ENCODE data around the gene EDAR. TPM values are rescaled to one million over a fixed set of nuclear protein-coding genes. Genes with fewer than 3 reads are reported as not detected.

The EDAR gene
- total RNA-seq, 2 donors from 2014 or later: not detected

DNA sequence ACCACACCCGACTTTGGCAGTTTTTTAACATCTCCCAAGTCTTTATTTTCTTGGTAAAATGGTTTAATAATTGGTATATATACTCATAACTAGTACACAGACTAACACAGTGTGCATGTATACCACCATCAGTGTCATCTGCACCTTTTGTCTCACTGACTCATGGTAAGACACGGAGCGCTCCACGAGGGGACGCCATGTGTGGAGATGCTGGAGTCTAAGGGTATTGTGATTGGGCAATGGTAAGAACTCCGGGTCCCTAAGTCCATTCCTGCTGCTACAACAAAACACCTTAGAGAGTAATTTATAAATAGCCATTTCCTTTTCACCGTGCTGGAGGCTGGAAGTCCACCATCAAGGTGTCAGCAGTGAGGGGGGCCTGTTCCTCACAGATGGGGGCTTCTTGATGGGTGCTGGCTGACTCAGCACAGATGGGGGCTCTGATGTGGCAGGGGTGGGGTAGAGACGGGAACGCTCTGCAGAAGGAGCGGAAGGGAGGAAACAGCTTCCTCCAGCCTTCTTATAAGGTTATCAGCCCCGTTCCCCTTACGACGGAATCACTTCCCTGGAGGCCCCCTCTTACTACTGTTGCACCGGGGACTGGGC lies 42.0 kb upstream of the EDAR start:
- H3K4me3 ChIP-seq: peak overlapping the region; percentile 61
- TF ChIP-seq, protein P1, sequence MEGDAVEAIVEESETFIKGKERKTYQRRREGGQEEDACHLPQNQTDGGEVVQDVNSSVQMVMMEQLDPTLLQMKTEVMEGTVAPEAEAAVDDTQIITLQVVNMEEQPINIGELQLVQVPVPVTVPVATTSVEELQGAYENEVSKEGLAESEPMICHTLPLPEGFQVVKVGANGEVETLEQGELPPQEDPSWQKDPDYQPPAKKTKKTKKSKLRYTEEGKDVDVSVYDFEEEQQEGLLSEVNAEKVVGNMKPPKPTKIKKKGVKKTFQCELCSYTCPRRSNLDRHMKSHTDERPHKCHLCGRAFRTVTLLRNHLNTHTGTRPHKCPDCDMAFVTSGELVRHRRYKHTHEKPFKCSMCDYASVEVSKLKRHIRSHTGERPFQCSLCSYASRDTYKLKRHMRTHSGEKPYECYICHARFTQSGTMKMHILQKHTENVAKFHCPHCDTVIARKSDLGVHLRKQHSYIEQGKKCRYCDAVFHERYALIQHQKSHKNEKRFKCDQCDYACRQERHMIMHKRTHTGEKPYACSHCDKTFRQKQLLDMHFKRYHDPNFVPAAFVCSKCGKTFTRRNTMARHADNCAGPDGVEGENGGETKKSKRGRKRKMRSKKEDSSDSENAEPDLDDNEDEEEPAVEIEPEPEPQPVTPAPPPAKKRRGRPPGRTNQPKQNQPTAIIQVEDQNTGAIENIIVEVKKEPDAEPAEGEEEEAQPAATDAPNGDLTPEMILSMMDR (IDR thresholded peaks at IDR 0.05): no peak
- no peaks in the 10 kb centered on the region for H3K27me3 ChIP-seq (replicated peaks; ENCODE audit: insufficient read depth)
- DNase-seq (ENCODE audit: low spot score) (no peak), ATAC-seq (ENCODE audit: insufficient number of reproducible peaks, low FRiP score, low read depth) (no peak)
- H3K4me1 ChIP-seq (ENCODE audit: control insufficient read depth in 1 of 2, low read depth in 2 of 2): peaks cover 5 to 11% of the 10 kb centered on the region in 2 donors
- H3K9me3 ChIP-seq: no peaks in the 10 kb centered on the region
- no peaks in the 10 kb centered on the region for H3K36me3 ChIP-seq
- H3K27ac ChIP-seq: no peak overlapping the region

GRCh38 chr2:109029490-109030201 lies 40.6 kb upstream of the EDAR start:
- Histone ChIP-seq H3K27me3 (replicated peaks; ENCODE audit: insufficient read depth) (no peaks in the 10 kb centered on the region), H3K4me1 (ENCODE audit: control insufficient read depth in 1 of 2, low read depth in 2 of 2) (peaks cover 5 to 11% of the 10 kb centered on the region in 2 donors), H3K9me3 (no peaks in the 10 kb centered on the region), H3K36me3 (no peaks in the 10 kb centered on the region), H3K27ac (no peak overlapping the region), H3K4me3 (no peak overlapping the region)
- no peak for DNase-seq (ENCODE audit: low spot score)
- TF ChIP-seq, protein P1 (IDR thresholded peaks at IDR 0.05): no peak
- no peak for ATAC-seq (ENCODE audit: insufficient number of reproducible peaks, low FRiP score, low read depth)

DNA sequence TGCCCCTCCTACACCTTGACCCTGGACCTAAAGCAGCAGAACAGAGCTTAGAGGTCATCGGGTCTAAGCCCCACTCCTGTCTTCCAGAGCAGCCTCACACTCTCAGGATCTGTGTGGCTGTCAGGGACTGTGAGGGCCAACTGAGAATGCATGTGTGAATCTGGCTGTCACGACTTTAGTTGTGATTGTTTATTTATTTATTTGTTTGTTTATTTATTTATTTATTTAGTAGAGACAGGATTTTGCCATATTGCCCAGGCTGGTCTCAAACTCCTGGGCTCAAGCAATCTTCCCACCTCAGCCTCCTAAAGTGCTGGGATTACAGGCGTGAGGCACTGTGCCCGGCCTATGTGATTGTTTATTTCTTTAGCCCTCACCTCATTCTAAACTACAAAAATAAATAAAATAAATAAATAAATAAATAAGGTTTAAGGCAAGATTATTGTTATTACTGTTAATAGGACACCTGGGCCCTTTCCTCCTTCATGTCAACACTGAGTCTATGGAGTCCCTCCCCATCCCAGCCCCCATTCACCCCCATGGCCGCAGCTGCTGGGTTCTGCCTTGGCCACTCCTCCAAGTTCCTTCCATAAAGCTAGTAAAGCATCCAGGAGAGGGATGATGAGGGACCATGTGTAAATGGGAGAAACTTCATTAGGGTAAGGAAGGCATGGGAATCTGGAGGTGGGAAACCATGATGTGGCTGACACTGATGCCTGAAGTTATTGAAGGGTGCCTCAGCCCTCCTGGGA lies 39.9 kb upstream of the EDAR start:
- no peak overlapping the region for H3K27ac ChIP-seq
- no peak overlapping the region for H3K4me3 ChIP-seq
- peaks cover 5 to 11% of the 10 kb centered on the region in 2 donors for H3K4me1 ChIP-seq (ENCODE audit: control insufficient read depth in 1 of 2, low read depth in 2 of 2)
- H3K27me3 ChIP-seq (replicated peaks; ENCODE audit: insufficient read depth): no peaks in the 10 kb centered on the region
- ATAC-seq (ENCODE audit: insufficient number of reproducible peaks, low FRiP score, low read depth): no peak
- no peak for DNase-seq (ENCODE audit: low spot score)
- no peaks in the 10 kb centered on the region for H3K36me3 ChIP-seq
- no peaks in the 10 kb centered on the region for H3K9me3 ChIP-seq
- TF ChIP-seq, protein P1 (IDR thresholded peaks at IDR 0.05): no peak

GRCh38 chr2:109028277-109028676 lies 39.3 kb upstream of the EDAR start:
- peaks cover 5 to 11% of the 10 kb centered on the region in 2 donors for H3K4me1 ChIP-seq (ENCODE audit: control insufficient read depth in 1 of 2, low read depth in 2 of 2)
- no peaks in the 10 kb centered on the region for H3K36me3 ChIP-seq
- no peak overlapping the region for H3K27ac ChIP-seq
- H3K9me3 ChIP-seq: no peaks in the 10 kb centered on the region
- H3K27me3 ChIP-seq (replicated peaks; ENCODE audit: insufficient read depth): no peaks in the 10 kb centered on the region
- no peak for ATAC-seq (ENCODE audit: insufficient number of reproducible peaks, low FRiP score, low read depth)
- DNase-seq (ENCODE audit: low spot score): no peak
- TF ChIP-seq, protein P1 (IDR thresholded peaks at IDR 0.05): no peak
- no peak overlapping the region for H3K4me3 ChIP-seq

GRCh38 chr2:109027702-109028101 lies 38.7 kb upstream of the EDAR start:
- TF ChIP-seq, protein P1 (IDR thresholded peaks at IDR 0.05): no peak
- ATAC-seq (ENCODE audit: insufficient number of reproducible peaks, low FRiP score, low read depth): no peak

More at GRCh38 chr2:109027702-109028101, 38.7 kb upstream of the EDAR start:
- H3K9me3 ChIP-seq: no peaks in the 10 kb centered on the region
- no peak for DNase-seq (ENCODE audit: low spot score)
- peaks cover 5 to 11% of the 10 kb centered on the region in 2 donors for H3K4me1 ChIP-seq (ENCODE audit: control insufficient read depth in 1 of 2, low read depth in 2 of 2)
- no peak overlapping the region for H3K27ac ChIP-seq
- H3K4me3 ChIP-seq: no peak overlapping the region
- no peaks in the 10 kb centered on the region for H3K27me3 ChIP-seq (replicated peaks; ENCODE audit: insufficient read depth)
- H3K36me3 ChIP-seq: no peaks in the 10 kb centered on the region

Data from thoracic aorta (tissue), 2 donors.